Bronchial epithelial cell (primary cell): ENCODE data around the gene ZNF491. TPM values are rescaled to one million over a fixed set of nuclear protein-coding genes. Genes with fewer than 3 reads are reported as not detected.

Experiments used
- DNase-seq: peaks from one replicate; pipeline ENCODE4 v3.0.0-alpha.2; 2010; ENCODE audit warnings: low read depth
- FAIRE-seq: peaks from 2 replicates; lab custom pipeline; 2011; peaks lifted over from hg19 to GRCh38; lab: Jason Lieb, UNC
- H3K27me3 ChIP-seq: 2 replicates; pipeline ENCODE4 v1.5.1; 2011; ENCODE audit warnings: low read length; ENCODE audit not compliant: control insufficient read depth, insufficient read depth
- H3K36me3 ChIP-seq: 2 replicates; pipeline ENCODE4 v1.5.1; 2011; ENCODE audit warnings: low read length; ENCODE audit not compliant: control insufficient read depth, insufficient read depth
- H3K4me3 ChIP-seq: 2 replicates; pipeline ENCODE4 v1.5.1; 2011; ENCODE audit warnings: mild to moderate bottlenecking, low read depth, low read length, control low read depth
- CTCF ChIP-seq: IDR thresholded peaks from 2 replicates; pipeline ENCODE4 v1.5.1; 2011; ENCODE audit warnings: mild to moderate bottlenecking, moderate library complexity, low read length, control low read depth, inconsistent platforms; ENCODE audit not compliant: insufficient read depth, severe bottlenecking
- total RNA-seq: library from RNA; depleted of rRNA; stranded (reverse); fragments of >200 nt; gene quantifications from 2 replicates; pipeline ENCODE4 v1.2.1, GENCODE V29; 2014

ZNF491 gene
- total RNA-seq, 1 donor from 2014 or later = 0.26 TPM

DNA sequence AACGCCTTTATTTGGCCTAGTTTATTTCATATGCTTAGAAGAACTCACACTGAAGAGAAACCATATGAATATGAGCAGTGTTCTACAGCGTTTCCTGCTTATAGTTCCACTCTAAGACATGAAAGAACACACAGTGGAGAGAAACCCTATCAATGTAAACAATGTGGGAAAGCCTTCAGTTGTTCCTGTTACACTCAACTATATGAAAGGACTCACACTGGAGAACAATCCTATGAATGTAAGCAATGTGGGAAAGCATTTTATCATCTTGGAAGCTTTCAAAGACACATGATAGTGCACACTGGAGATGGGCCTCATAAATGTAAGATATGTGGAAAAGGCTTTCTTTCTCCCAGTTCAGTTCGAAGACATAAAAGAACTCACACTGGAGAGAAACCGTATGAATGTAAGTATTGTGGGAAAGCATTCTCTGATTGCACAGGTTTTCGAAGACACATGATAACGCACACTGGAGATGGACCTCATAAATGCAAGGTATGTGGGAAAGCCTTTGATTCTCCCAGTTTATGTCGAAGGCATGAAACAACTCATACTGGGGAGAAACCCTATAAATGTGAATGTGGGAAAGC, 17.8 kb upstream of the ZNF491 start:
- Histone ChIP-seq H3K36me3 (peaks cover 13% of the 10 kb centered on the region), H3K27me3 (no peaks in the 10 kb centered on the region), H3K4me3 (no peak overlapping the region)
- DNase-seq (no peak), FAIRE-seq (no peak)
- TF ChIP-seq CTCF = no peak

DNA sequence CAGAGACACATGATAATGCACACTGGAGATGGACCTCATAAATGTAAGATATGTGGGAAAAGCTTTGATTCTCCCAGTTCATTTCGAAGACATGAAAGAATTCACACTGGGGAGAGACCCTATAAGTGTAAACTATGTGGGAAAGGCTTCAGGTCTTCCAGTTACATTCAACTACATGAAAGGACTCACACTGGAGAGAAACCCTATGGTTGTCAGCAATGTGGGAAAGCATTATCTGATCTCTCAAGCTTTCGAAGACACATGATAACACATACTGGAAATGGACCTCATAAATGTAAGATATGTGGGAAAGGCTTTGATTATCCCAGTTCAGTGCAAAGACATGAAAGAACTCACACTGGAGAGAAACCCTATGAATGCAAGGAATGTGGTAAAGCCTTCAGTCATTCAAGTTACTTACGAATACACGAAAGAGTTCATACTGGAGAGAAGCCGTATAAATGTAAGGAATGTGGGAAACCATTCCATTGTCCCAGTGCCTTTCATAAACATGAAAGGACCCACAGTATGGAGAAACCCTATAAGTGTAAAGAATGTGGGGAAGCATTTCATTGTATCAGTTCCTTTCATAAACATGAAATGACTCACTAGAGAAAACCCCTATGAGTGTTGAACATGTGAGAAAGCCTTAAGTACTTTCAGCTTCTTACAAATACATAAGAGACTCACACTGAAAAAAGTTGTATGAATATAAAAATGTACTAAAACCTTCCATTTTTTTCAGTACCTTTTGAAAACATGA, 16.8 kb upstream of the ZNF491 start:
- H3K36me3 ChIP-seq = peaks cover 13% of the 10 kb centered on the region
- no peaks in the 10 kb centered on the region for H3K27me3 ChIP-seq
- no peak overlapping the region for H3K4me3 ChIP-seq
- no peak for DNase-seq
- TF ChIP-seq CTCF = no peak
- no peak for FAIRE-seq

DNA sequence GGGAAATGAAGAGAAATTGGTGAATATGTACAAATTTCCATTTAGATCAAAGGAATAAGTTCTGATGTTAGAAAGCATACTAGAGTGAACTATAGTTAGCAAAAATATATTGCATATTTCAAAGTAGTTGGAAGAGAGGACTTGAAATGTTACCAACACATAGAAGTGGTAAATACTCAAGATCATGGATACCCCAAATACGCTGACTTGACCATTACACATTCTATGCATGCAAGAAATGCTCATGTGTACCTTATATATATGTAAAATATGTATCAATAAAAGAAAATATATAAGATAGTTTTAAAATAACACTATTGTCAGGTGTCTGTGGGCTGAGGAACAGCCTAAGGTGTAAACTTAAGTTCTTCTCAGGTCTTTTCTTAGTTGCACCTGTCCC, 14.6 kb upstream of the ZNF491 start:
- Histone ChIP-seq H3K27me3 (no peaks in the 10 kb centered on the region), H3K36me3 (peaks cover 11% of the 10 kb centered on the region), H3K4me3 (no peak overlapping the region)
- DNase-seq = no peak
- TF ChIP-seq CTCF = no peak
- FAIRE-seq = no peak

DNA sequence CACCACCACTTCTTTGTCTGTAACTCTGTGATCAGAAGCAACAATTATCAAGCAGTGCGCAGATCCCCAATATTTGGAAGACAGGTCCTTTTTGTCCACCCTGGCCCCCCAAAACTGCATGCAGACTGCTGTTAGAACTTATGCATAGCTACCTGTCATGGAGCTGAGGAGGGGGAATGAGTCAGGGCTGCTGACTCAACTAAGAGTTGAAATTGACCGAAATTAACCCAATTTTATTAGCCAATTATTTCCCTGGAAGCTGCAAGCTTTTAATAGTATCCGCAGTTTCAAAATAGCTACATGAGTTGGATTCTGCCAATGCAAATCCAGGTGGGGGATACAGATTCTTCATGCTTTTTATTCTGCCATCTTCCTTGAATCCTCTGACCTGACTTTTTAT, 14.0 kb upstream of the ZNF491 start:
- no peak overlapping the region for H3K4me3 ChIP-seq
- peaks cover 10% of the 10 kb centered on the region for H3K36me3 ChIP-seq
- TF ChIP-seq CTCF = no peak
- DNase-seq (no peak), FAIRE-seq (no peak)
- no peaks in the 10 kb centered on the region for H3K27me3 ChIP-seq

DNA sequence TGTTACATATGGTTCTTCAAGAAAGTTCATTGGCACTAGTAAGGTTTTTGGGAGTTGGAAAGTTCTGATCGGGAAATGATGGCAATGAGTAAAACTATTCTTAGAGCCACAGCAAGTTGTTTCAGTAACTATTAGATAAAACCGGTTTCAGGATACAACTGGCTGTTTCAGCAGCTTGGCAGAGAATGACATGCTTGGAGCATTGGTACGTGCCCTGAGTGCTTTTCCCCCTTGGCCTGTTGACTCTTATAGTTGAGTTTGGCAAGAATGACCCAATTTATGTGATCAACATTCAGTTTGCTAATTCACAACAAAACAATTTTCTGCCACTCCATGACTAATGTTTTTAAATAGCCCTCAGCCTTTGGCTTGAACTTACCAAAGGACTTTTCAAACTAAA, 10.8 kb upstream of the ZNF491 start:
- DNase-seq = no peak
- TF ChIP-seq CTCF = no peak
- Histone ChIP-seq H3K4me3 (no peak overlapping the region), H3K27me3 (no peaks in the 10 kb centered on the region), H3K36me3 (no peaks in the 10 kb centered on the region)
- FAIRE-seq = no peak
